Measurements from ENCODE around the gene TAC4.

DNA sequence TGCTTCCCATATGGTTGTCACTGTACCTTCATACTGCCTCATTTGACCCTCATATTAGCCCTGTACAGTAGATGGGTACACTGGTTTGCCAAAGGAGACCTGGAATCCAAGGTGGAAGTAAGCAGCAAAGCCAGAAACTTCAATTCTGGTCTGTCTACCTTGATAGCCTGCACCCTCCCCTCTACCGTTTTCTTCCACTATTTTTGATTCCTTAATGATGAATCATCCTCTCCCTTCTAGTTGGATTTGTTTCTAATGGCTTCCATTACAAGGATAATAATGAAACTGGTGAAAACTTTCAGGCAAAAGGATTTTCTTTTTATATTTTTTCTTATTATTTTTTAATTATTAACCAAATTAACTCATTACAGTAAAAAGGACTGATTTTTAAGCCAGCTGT is 17.3 kb downstream of the TAC4 start:
- TF ChIP-seq, protein P1, sequence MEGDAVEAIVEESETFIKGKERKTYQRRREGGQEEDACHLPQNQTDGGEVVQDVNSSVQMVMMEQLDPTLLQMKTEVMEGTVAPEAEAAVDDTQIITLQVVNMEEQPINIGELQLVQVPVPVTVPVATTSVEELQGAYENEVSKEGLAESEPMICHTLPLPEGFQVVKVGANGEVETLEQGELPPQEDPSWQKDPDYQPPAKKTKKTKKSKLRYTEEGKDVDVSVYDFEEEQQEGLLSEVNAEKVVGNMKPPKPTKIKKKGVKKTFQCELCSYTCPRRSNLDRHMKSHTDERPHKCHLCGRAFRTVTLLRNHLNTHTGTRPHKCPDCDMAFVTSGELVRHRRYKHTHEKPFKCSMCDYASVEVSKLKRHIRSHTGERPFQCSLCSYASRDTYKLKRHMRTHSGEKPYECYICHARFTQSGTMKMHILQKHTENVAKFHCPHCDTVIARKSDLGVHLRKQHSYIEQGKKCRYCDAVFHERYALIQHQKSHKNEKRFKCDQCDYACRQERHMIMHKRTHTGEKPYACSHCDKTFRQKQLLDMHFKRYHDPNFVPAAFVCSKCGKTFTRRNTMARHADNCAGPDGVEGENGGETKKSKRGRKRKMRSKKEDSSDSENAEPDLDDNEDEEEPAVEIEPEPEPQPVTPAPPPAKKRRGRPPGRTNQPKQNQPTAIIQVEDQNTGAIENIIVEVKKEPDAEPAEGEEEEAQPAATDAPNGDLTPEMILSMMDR (IDR thresholded peaks at IDR 0.05) = no peak
- TF ChIP-seq POLR2A (IDR thresholded peaks at IDR 0.05) = no peak

Measured in uterus (tissue), 2 donors.